Measurements from ENCODE around the gene XIRP2.

DNA sequence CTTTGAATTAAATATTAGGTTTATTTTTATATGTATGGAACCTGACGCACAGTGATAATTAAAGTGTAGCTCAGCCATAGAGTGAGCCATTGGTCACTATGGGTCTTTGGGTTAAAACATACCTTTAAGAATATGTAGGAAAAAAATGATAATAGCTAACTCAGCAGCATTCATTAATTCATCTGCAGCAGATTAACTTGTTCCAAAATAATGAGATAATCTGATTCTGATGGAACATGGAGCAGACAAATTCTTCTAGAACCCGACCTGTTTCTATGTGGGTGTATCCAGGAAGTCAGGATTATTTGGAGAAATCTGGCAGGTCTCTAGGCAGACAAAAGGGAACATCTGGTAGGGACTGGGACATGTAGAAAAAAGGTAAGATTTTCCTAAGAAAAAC lies at the start of gene XIRP2:
- TF ChIP-seq BHLHE40 (IDR thresholded peaks at IDR 0.05; ENCODE audit: low read depth, low read length): no peak
- TF ChIP-seq, protein P1, sequence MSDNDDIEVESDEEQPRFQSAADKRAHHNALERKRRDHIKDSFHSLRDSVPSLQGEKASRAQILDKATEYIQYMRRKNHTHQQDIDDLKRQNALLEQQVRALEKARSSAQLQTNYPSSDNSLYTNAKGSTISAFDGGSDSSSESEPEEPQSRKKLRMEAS (IDR thresholded peaks at IDR 0.05): no peak
- no peak for TF ChIP-seq CBX2 (IDR thresholded peaks at IDR 0.05; ENCODE audit: borderline replicate concordance, low read depth)
- TF ChIP-seq, protein P2, sequence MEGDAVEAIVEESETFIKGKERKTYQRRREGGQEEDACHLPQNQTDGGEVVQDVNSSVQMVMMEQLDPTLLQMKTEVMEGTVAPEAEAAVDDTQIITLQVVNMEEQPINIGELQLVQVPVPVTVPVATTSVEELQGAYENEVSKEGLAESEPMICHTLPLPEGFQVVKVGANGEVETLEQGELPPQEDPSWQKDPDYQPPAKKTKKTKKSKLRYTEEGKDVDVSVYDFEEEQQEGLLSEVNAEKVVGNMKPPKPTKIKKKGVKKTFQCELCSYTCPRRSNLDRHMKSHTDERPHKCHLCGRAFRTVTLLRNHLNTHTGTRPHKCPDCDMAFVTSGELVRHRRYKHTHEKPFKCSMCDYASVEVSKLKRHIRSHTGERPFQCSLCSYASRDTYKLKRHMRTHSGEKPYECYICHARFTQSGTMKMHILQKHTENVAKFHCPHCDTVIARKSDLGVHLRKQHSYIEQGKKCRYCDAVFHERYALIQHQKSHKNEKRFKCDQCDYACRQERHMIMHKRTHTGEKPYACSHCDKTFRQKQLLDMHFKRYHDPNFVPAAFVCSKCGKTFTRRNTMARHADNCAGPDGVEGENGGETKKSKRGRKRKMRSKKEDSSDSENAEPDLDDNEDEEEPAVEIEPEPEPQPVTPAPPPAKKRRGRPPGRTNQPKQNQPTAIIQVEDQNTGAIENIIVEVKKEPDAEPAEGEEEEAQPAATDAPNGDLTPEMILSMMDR (IDR thresholded peaks at IDR 0.05): no peak
- no peak for TF ChIP-seq PHF8 (IDR thresholded peaks at IDR 0.05; ENCODE audit: borderline replicate concordance, low read depth)
- TF ChIP-seq HEYL (CRISPR knock-in tag; IDR thresholded peaks at IDR 0.05): no peak
- no peak for TF ChIP-seq POLR2A (IDR thresholded peaks at IDR 0.05; ENCODE audit: low read length)
- TF ChIP-seq KDM5A (IDR thresholded peaks at IDR 0.05): no peak
- no peak for TF ChIP-seq CEBPB (IDR thresholded peaks at IDR 0.05)
- no peak for TF ChIP-seq NFE2L2 (conservative IDR thresholded peaks at IDR 0.05; ENCODE audit: low read length)
- TF ChIP-seq, protein P3, sequence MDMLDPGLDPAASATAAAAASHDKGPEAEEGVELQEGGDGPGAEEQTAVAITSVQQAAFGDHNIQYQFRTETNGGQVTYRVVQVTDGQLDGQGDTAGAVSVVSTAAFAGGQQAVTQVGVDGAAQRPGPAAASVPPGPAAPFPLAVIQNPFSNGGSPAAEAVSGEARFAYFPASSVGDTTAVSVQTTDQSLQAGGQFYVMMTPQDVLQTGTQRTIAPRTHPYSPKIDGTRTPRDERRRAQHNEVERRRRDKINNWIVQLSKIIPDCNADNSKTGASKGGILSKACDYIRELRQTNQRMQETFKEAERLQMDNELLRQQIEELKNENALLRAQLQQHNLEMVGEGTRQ (IDR thresholded peaks at IDR 0.05): no peak
